H1 (cell line): Measurements from ENCODE around the gene MAP2K5. TPM values are rescaled to one million over a fixed set of nuclear protein-coding genes. Genes with fewer than 3 reads are reported as not detected.
A peak's percentile ranks its signal among the peaks of the same experiment; 100 is the strongest.

Experiments used
- CTCF ChIA-PET: fragments of 300-600 bp; sonication (Branson Sonifier 250); formaldehyde crosslinking; loops from one replicate; lab custom pipeline; 2021; ENCODE audit not compliant: partially characterized antibody; lab: Charles Lee
- POLR2A ChIA-PET: fragments of 300-600 bp; sonication (Branson Sonifier 250); formaldehyde crosslinking; loops from one replicate; lab custom pipeline; 2021; ENCODE audit warnings: inconsistent platforms; ENCODE audit not compliant: partially characterized antibody; lab: Charles Lee
- DNase-seq, 2 experiments: peaks; one replicate each; pipeline versions ENCODE4 v3.0.0 to v3.0.0-alpha.2; 2010 to 2022; ENCODE audit warnings: low spot score in 2 of 2, low read depth in 1 of 2, mixed read lengths in 1 of 2
- FAIRE-seq: peaks from 2 replicates; lab custom pipeline; 2011; peaks lifted over from hg19 to GRCh38; lab: Jason Lieb, UNC
- H2AFZ ChIP-seq: 2 replicates; pipeline ENCODE4 v1.8.1; 2012; ENCODE audit warnings: low read length, inconsistent platforms
- H2AK5ac ChIP-seq: 2 replicates; pipeline ENCODE4 v1.6.1; 2013; ENCODE audit warnings: low read depth, low read length
- H2BK120ac ChIP-seq: replicated peaks from 2 replicates; pipeline ENCODE3; 2013; ENCODE audit warnings: low read depth, low read length, inconsistent platforms
- H2BK12ac ChIP-seq: 2 replicates; pipeline ENCODE4 v1.6.1; 2013; ENCODE audit warnings: low read depth, low read length
- H2BK15ac ChIP-seq: 2 replicates; pipeline ENCODE4 v1.6.1; 2013; ENCODE audit warnings: low read length
- H2BK20ac ChIP-seq: 2 replicates; pipeline ENCODE4 v1.6.1; 2013; ENCODE audit warnings: low read length
- H2BK5ac ChIP-seq: 2 replicates; pipeline ENCODE4 v1.6.1; 2013; ENCODE audit warnings: low read depth, low read length
- H3K14ac ChIP-seq: 2 replicates; pipeline ENCODE4 v1.6.1; 2013; ENCODE audit warnings: inconsistent platforms; ENCODE audit not compliant: insufficient read length
- H3K18ac ChIP-seq: 2 replicates; pipeline ENCODE4 v1.6.1; 2013; ENCODE audit warnings: low read length; ENCODE audit errors: extremely low read depth
- H3K23ac ChIP-seq: 2 replicates; pipeline ENCODE4 v1.6.1; 2013; ENCODE audit warnings: inconsistent platforms; ENCODE audit not compliant: insufficient read length
- H3K23me2 ChIP-seq: 2 replicates; pipeline ENCODE4 v1.6.1; 2013; ENCODE audit warnings: low read depth, low read length
- H3K27ac ChIP-seq: 2 replicates; pipeline ENCODE4 v1.6.1; 2011; ENCODE audit warnings: low read depth, low read length, inconsistent platforms
- H3K27me3 ChIP-seq, 4 experiments: replicated peaks in 1 of 4; 1 replicate in 1 of 4; 2 replicates in 3 of 4; pipeline versions ENCODE4 v1.6.1 to v1.8.1; 2011 to 2013; ENCODE audit warnings: low read length in 3 of 4, mild to moderate bottlenecking in 3 of 4, inconsistent platforms in 2 of 4, mixed read lengths in 2 of 4, moderate library complexity in 1 of 4; ENCODE audit not compliant: control insufficient read depth in 3 of 4, insufficient read depth in 3 of 4; ENCODE audit errors: extremely low read depth in 1 of 4
- H3K36me3 ChIP-seq, 4 experiments: 2 replicates each; pipeline versions ENCODE4 v1.6.1 to v1.8.1; 2011 to 2013; ENCODE audit warnings: mild to moderate bottlenecking in 4 of 4, low read length in 3 of 4, moderate library complexity in 2 of 4, control low read depth in 1 of 4, inconsistent platforms in 1 of 4; ENCODE audit not compliant: insufficient read depth in 4 of 4, control insufficient read depth in 2 of 4
- H3K4ac ChIP-seq: replicated peaks from 2 replicates; pipeline ENCODE3; 2013; ENCODE audit warnings: low read length, low read depth, mixed read lengths, inconsistent platforms; ENCODE audit not compliant: insufficient read length
- H3K4me1 ChIP-seq, 4 experiments: replicated peaks in 1 of 4; 1 replicate in 1 of 4; 2 replicates in 3 of 4; pipeline versions ENCODE4 v1.6.1 to v1.8.1; 2011 to 2013; ENCODE audit warnings: low read length in 3 of 4, inconsistent platforms in 2 of 4, mixed read lengths in 1 of 4; ENCODE audit not compliant: insufficient read depth in 4 of 4, control insufficient read depth in 3 of 4
- H3K4me2 ChIP-seq, 2 experiments: 2 replicates each; pipeline versions ENCODE4 v1.6.1 to v1.8.1; 2011 to 2013; ENCODE audit warnings: low read depth in 2 of 2, low read length in 2 of 2, control low read depth in 1 of 2, inconsistent platforms in 1 of 2, mild to moderate bottlenecking in 1 of 2; ENCODE audit not compliant: insufficient read depth in 1 of 2
- H3K4me3 ChIP-seq, 4 experiments: fragments of 200-600, 300-600 bp in 1 of 4; sonication (generic), shearing (Covaris generic), sonication (Bioruptor Twin) in 1 of 4; 2 replicates each; pipeline versions ENCODE4 v1.5.1 to v1.8.1; 2011 to 2016; ENCODE audit warnings: low read length in 4 of 4, low read depth in 3 of 4, control low read depth in 2 of 4, inconsistent platforms in 2 of 4, mild to moderate bottlenecking in 2 of 4, mixed read lengths in 1 of 4, moderate library complexity in 1 of 4; ENCODE audit not compliant: insufficient read depth in 2 of 4; ENCODE audit errors: extremely low read depth in 1 of 4
- H3K56ac ChIP-seq: replicated peaks from 2 replicates; pipeline ENCODE3; 2013; ENCODE audit warnings: low read depth, mild to moderate bottlenecking, mixed read lengths, low read length, inconsistent platforms; ENCODE audit not compliant: insufficient read length
- H3K79me1 ChIP-seq: 2 replicates; pipeline ENCODE4 v1.6.1; 2013; ENCODE audit warnings: low read depth, low read length, control low read depth
- H3K79me2 ChIP-seq, 2 experiments: 2 replicates each; pipeline versions ENCODE4 v1.6.1 to v1.8.1; 2012 to 2013; ENCODE audit warnings: low read length in 2 of 2, mild to moderate bottlenecking in 2 of 2, inconsistent platforms in 1 of 2; ENCODE audit not compliant: insufficient read depth in 2 of 2, control insufficient read depth in 1 of 2
- H3K9ac ChIP-seq, 4 experiments: replicated peaks in 1 of 4; 1 replicate in 1 of 4; 2 replicates in 3 of 4; pipeline versions ENCODE4 v1.6.1 to v1.8.1; 2011 to 2013; ENCODE audit warnings: low read depth in 3 of 4, low read length in 3 of 4, control low read depth in 2 of 4, mild to moderate bottlenecking in 2 of 4, moderate library complexity in 2 of 4, inconsistent platforms in 1 of 4; ENCODE audit errors: extremely low read depth in 1 of 4
- H3K9me3 ChIP-seq, 2 experiments: 2 replicates each; pipeline versions ENCODE4 v1.6.1 to v1.8.1; 2012 to 2013; ENCODE audit warnings: mild to moderate bottlenecking in 2 of 2, moderate library complexity in 2 of 2, control low read depth in 1 of 2, inconsistent platforms in 1 of 2, low read depth in 1 of 2, low read length in 1 of 2, mixed read lengths in 1 of 2; ENCODE audit not compliant: insufficient read depth in 2 of 2
- H4K20me1 ChIP-seq, 2 experiments: replicated peaks in 1 of 2; 2 replicates each; pipeline versions ENCODE3 to v1.8.1; 2011 to 2013; ENCODE audit warnings: inconsistent platforms in 2 of 2, low read length in 2 of 2, mild to moderate bottlenecking in 1 of 2; ENCODE audit not compliant: insufficient read depth in 2 of 2, control insufficient read depth in 1 of 2
- H4K5ac ChIP-seq: 2 replicates; pipeline ENCODE4 v1.6.1; 2013; ENCODE audit warnings: low read length, low read depth, mixed read lengths, inconsistent platforms; ENCODE audit not compliant: insufficient read length
- H4K8ac ChIP-seq: 2 replicates; pipeline ENCODE4 v1.8.0; 2013; ENCODE audit warnings: mild to moderate bottlenecking, moderate library complexity, low read length, inconsistent platforms; ENCODE audit not compliant: insufficient read depth; ENCODE audit errors: extremely low read depth
- H4K91ac ChIP-seq: replicated peaks from 2 replicates; pipeline ENCODE3; 2013; ENCODE audit warnings: low read length, mixed read lengths, inconsistent platforms; ENCODE audit not compliant: insufficient read length
- ASH2L ChIP-seq: fragments of 200-600, 300-600 bp; sonication (generic); IDR thresholded peaks from one replicate; pipeline ENCODE4 v1.7.1; 2017; ENCODE audit warnings: low read length
- CEBPB ChIP-seq: IDR thresholded peaks from 2 replicates; pipeline ENCODE4 v1.6.1; 2012; ENCODE audit warnings: low read depth, low read length
- CHD2 ChIP-seq: IDR thresholded peaks from 2 replicates; pipeline ENCODE4 v1.6.1; 2012; ENCODE audit warnings: low read length, improper control_type of control experiment
- CTCF ChIP-seq, 3 experiments: IDR thresholded peaks; 1 replicate in 2 of 3; 2 replicates in 1 of 3; pipeline versions ENCODE4 v1.5.1 to v1.6.1; 2011; ENCODE audit warnings: low read length in 3 of 3, mild to moderate bottlenecking in 3 of 3, inconsistent platforms in 2 of 3, low read depth in 1 of 3, moderate library complexity in 1 of 3; ENCODE audit not compliant: insufficient read depth in 1 of 3; ENCODE audit errors: control extremely low read depth in 1 of 3
- GTF2F1 ChIP-seq: IDR thresholded peaks from 2 replicates; pipeline ENCODE4 v1.6.1; 2012; ENCODE audit warnings: low read depth, low read length, improper control_type of control experiment, borderline replicate concordance
- HDAC6 ChIP-seq: IDR thresholded peaks from one replicate; pipeline ENCODE4 v1.7.1; 2012; ENCODE audit warnings: low read depth, mild to moderate bottlenecking, inconsistent platforms, low read length, moderate library complexity
- KDM4A ChIP-seq: IDR thresholded peaks from one replicate; pipeline ENCODE4 v1.7.1; 2012; ENCODE audit warnings: low read depth, mild to moderate bottlenecking, moderate library complexity, low read length, inconsistent platforms; ENCODE audit not compliant: severe bottlenecking
- RXRA ChIP-seq: IDR thresholded peaks from 2 replicates; pipeline ENCODE4 v1.6.1; 2011; ENCODE audit warnings: low read depth, mild to moderate bottlenecking, low read length, moderate library complexity; ENCODE audit not compliant: insufficient read depth
- SIX5 ChIP-seq: IDR thresholded peaks from 2 replicates; pipeline ENCODE4 v1.6.1; 2011; ENCODE audit warnings: mild to moderate bottlenecking, low read depth, low read length
- SRF ChIP-seq: IDR thresholded peaks from 2 replicates; pipeline ENCODE4 v1.6.1; 2011; ENCODE audit warnings: mild to moderate bottlenecking, low read depth, low read length, moderate library complexity
- TEAD4 ChIP-seq: IDR thresholded peaks from 2 replicates; pipeline ENCODE4 v1.6.1; 2012; ENCODE audit warnings: low read depth, low read length, inconsistent platforms, mixed read lengths
- WGBS, 2 experiments: shearing (Covaris generic) in 1 of 2; methylation state at CpG; one replicate each; pipeline versions ENCODE4 v1.1.6 to v1.1.7; 2013 to 2015; ENCODE audit warnings: low lambda C conversion rate in 2 of 2, mixed read lengths in 2 of 2, inconsistent platforms in 1 of 2, low coverage in 1 of 2, missing lambda C conversion rate in 1 of 2; ENCODE audit not compliant: insufficient replicate concordance in 2 of 2, insufficient coverage in 1 of 2, insufficient read length in 1 of 2; ENCODE audit errors: extremely low coverage in 1 of 2, missing lambda C conversion rate in 1 of 2; 5-methylcytosine and 5-hydroxymethylcytosine counted together
- polyA plus RNA-seq, 7 experiments: library from polyadenylated mRNA; depleted of rRNA in 3 of 7; stranded (reverse) in 5 of 7; unstranded in 2 of 7; fragments of >200 nt in 5 of 7; fragments of 200-250 nt in 2 of 7; gene quantifications; 1 replicate in 5 of 7; 2 replicates in 1 of 7; 4 replicates in 1 of 7; pipeline versions ENCODE4 v1.2.1 to v1.2.3, GENCODE V29; 2011 to 2013; ENCODE audit warnings: missing spikeins in 2 of 7, mixed read lengths in 2 of 7
- total RNA-seq: library from RNA; stranded (reverse); fragmentation: NEBNext Ultra II Directional; extraction: Animal tissue kit (Norgen Biotek cat#: 25700); gene quantifications from 2 replicates; pipeline ENCODE4 v1.2.1, GENCODE V29; 2021

Gene MAP2K5
- total and polyA plus RNA-seq, 2 of the 8 experiments (the other 6 are each of a cell fraction or from before 2014, with no cell fraction given) = 4.4 to 15.8 TPM

- Histone ChIP-seq H2AFZ (no peak overlapping the region), H3K14ac (no peak overlapping the region), H2BK120ac (no peak overlapping the region), H3K79me1 (no peaks in the 10 kb centered on the region), H2BK20ac (no peak overlapping the region), H3K4me2 (no peak overlapping the region), H2BK5ac (no peak overlapping the region), H3K79me2 (no peaks in the 10 kb centered on the region), H4K8ac (no peak overlapping the region; the same call in 1 of the 2 replicates), H3K4me3 (no peak overlapping the region), H3K9me3 (no peaks in the 10 kb centered on the region), H3K27ac (no peak overlapping the region), H2BK15ac (no peak overlapping the region), H4K91ac (no peak overlapping the region), H3K36me3 (no peaks in the 10 kb centered on the region), H3K4ac (no peak overlapping the region), H2BK12ac (no peak overlapping the region), H4K20me1 (no peaks in the 10 kb centered on the region), H3K9ac (no peak overlapping the region), H3K56ac (no peak overlapping the region), H3K4me1 (peaks cover 0 to 31% (median 20%) of the 10 kb centered on the region in 4 experiments; a peak in 6 of 7 replicates), H3K23me2 (no peaks in the 10 kb centered on the region), H3K18ac (no peak overlapping the region), H3K23ac (no peak overlapping the region), H4K5ac (no peak overlapping the region), H3K27me3 (no peaks in the 10 kb centered on the region; a peak in 2 of 7 replicates), H2AK5ac (no peak overlapping the region)
- 84% methylated on average over 7 of the region's 7 CpGs; no CpG with 5 or more reads in 1 of the 2 experiments for WGBS, 2 experiments
- CTCF ChIA-PET = interaction anchor here (0.6 to 1.2 kb wide), 2 partner anchors 34 to 353 kb away, joined by 3 read pairs; no protein-coding TSS in a partner anchor
- POLR2A ChIA-PET = interaction anchor here (0.5 kb wide), 1 partner anchor 219 kb away, joined by 3 read pairs; no protein-coding TSS in a partner anchor
- FAIRE-seq (no peak), DNase-seq (peak in 1 of 2 experiments; percentile 22)
- no peak for TF ChIP-seq SRF
- no peak for TF ChIP-seq HDAC6
- no peak for TF ChIP-seq SIX5
- TF ChIP-seq KDM4A = no peak
- TF ChIP-seq CHD2 = no peak
- no peak for TF ChIP-seq RXRA
- no peak for TF ChIP-seq TEAD4
- no peak for TF ChIP-seq CEBPB
- TF ChIP-seq ASH2L = no peak
- no peak for TF ChIP-seq GTF2F1
- no peak for TF ChIP-seq CTCF (IDR thresholded peaks at IDR 0.05; ENCODE audit: control extremely low read depth in 1 of 3, insufficient read depth in 1 of 3, low read depth in 1 of 3, low read length in 3 of 3)
Measured at GRCh38 chr15:67808821-67809220, 266.3 kb downstream of the MAP2K5 start.
